ENCODE data around the gene SEC24C.

GRCh38 chr10:73734028-73734720, 10.0 kb upstream of the SEC24C start:
- TF ChIP-seq CTCF (IDR thresholded peaks at IDR 0.05): no peak
- TF ChIP-seq POLR2AphosphoS5 (IDR thresholded peaks at IDR 0.05): no peak
